ENCODE results near the gene AWAT2. TPM values are rescaled to one million over a fixed set of nuclear protein-coding genes. Genes with fewer than 3 reads are reported as not detected.

The AWAT2 gene
- total and polyA plus RNA-seq, 2 experiments from 2014 or later, result not detected

DNA sequence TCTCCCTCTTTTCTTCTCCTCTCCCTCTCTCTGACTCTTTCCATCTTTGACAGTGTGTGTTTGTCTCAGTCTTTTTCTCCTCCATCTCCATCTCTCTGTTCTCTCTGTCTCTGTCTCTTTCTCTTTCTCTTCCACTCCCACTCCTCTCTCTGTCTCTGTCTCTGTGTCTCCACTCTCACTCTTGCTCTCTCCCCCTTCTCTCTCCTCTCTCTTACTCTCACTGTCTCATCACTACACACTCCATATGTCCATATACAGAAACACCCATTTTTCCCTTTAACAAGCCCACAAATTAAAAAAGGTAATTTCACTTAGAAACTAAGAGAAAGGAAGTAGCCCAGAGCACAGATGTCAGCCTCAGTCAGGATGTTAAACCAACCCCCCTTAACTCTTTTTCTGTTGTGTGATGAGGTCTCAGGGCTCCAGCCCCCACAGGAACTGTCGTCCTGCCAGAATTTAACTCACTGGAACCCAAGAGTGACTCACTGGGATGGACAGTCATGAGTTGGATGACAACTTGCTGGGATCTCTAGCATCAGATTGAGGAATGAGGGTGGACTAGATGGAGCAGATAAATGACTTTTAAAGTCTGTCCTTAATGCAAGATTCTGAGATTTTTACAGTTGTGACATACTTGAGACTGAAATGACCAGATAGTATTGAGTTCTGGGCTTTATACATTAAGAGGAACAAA is 40.0 kb upstream of the AWAT2 start:
- no peaks in the 10 kb centered on the region for H3K79me2 ChIP-seq
- H2AFZ ChIP-seq, result no peak overlapping the region
- 27% methylated on average over 1 of the region's 1 CpG for WGBS (ENCODE audit: low lambda C conversion rate, missing lambda C conversion rate)
- H3K27ac ChIP-seq, result no peak overlapping the region
- no peaks in the 10 kb centered on the region for H3K36me3 ChIP-seq (replicated peaks; ENCODE audit: insufficient read depth, low read depth)
- no peaks in the 10 kb centered on the region for H3K9me3 ChIP-seq (ENCODE audit: low read depth)
- no peak overlapping the region for H3K4me2 ChIP-seq
- no peaks in the 10 kb centered on the region for H4K20me1 ChIP-seq (ENCODE audit: insufficient read depth, poor library complexity, severe bottlenecking)
- no peak for DNase-seq (ENCODE audit: low spot score)
- H3K27me3 ChIP-seq, result no peaks in the 10 kb centered on the region
- H3K9me2 ChIP-seq (replicated peaks; ENCODE audit: insufficient read depth), result no peaks in the 10 kb centered on the region
- peaks cover 3% of the 10 kb centered on the region for H3K4me1 ChIP-seq (ENCODE audit: insufficient read depth)
- H3K4me3 ChIP-seq, result no peak overlapping the region
- TF ChIP-seq EZH2phosphoT487 (IDR thresholded peaks at IDR 0.05; ENCODE audit: low read depth, severe bottlenecking, unreplicated experiment), result no peak
- no peak for TF ChIP-seq EZH2 (IDR thresholded peaks at IDR 0.05; ENCODE audit: borderline replicate concordance)
- TF ChIP-seq, protein P1, sequence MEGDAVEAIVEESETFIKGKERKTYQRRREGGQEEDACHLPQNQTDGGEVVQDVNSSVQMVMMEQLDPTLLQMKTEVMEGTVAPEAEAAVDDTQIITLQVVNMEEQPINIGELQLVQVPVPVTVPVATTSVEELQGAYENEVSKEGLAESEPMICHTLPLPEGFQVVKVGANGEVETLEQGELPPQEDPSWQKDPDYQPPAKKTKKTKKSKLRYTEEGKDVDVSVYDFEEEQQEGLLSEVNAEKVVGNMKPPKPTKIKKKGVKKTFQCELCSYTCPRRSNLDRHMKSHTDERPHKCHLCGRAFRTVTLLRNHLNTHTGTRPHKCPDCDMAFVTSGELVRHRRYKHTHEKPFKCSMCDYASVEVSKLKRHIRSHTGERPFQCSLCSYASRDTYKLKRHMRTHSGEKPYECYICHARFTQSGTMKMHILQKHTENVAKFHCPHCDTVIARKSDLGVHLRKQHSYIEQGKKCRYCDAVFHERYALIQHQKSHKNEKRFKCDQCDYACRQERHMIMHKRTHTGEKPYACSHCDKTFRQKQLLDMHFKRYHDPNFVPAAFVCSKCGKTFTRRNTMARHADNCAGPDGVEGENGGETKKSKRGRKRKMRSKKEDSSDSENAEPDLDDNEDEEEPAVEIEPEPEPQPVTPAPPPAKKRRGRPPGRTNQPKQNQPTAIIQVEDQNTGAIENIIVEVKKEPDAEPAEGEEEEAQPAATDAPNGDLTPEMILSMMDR (IDR thresholded peaks at IDR 0.05; ENCODE audit: poor library complexity), result no peak

DNA sequence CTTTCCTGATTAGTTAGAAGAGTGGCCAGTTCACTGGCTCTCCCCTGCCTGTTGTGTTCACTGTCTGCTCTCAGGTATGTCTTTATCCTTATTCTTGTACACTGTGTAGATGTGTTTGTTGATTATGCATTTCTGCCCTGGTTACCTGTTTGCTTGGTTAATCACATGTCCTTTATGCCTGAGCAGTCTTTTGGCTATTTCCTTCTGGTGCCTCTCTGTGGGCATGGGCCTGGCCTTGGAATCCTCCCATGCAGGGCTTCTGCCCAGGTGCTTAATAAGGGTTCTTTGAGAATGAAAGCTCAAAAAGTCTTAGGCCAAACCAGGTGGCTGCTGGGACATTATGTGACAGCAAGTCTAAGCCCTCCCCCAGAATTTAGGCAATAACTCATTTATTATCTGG is 39.0 kb upstream of the AWAT2 start:
- Histone ChIP-seq H3K9me3 (ENCODE audit: low read depth) (no peaks in the 10 kb centered on the region), H3K36me3 (replicated peaks; ENCODE audit: insufficient read depth, low read depth) (no peaks in the 10 kb centered on the region), H3K4me1 (ENCODE audit: insufficient read depth) (peaks cover 3% of the 10 kb centered on the region), H3K4me2 (no peak overlapping the region), H2AFZ (no peak overlapping the region), H3K79me2 (no peaks in the 10 kb centered on the region), H3K27ac (no peak overlapping the region), H3K4me3 (no peak overlapping the region), H3K27me3 (no peaks in the 10 kb centered on the region), H4K20me1 (ENCODE audit: insufficient read depth, poor library complexity, severe bottlenecking) (no peaks in the 10 kb centered on the region), H3K9me2 (replicated peaks; ENCODE audit: insufficient read depth) (no peaks in the 10 kb centered on the region)
- TF ChIP-seq EZH2phosphoT487 (IDR thresholded peaks at IDR 0.05; ENCODE audit: low read depth, severe bottlenecking, unreplicated experiment) (no peak), EZH2 (IDR thresholded peaks at IDR 0.05; ENCODE audit: borderline replicate concordance) (no peak)
- TF ChIP-seq, protein P1 (IDR thresholded peaks at IDR 0.05; ENCODE audit: poor library complexity), result no peak
- no peak for DNase-seq (ENCODE audit: low spot score)

DNA sequence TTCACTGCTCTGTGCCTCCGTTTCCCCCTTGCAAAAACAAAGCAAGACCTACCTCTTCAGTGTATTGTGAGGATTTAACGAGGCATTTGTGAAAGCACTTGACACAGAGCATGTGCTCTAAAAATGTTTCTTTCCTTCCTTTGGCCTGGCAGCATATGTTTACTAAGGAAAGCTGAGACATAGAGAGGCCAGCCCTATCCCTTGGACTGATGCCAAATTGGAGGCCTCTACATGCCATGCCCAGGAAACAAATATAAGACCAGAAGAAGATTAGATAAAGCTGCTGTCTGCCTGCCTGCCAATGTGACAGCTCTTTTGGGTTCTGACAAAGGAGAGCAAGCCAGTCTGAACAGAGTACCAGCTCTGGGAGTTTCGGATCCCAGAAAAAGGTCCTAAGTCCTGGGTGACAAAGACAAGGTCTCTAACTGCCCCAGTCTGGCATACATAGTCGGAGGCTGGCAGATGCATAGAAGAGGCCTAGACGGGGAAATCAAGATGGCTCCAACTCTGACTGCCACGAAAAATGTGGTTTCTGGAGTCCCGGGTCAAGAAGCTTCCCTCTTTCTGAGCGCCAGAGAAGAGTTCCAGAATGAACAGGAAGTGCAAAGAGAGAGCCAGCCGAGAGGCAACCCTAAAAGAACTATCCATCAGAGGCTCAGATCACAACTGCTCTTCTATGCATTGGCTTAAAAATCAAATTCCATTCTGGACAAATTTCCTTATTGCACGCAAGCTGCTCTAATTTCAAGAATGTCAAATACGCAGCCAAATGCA is 38.3 kb upstream of the AWAT2 start:
- Histone ChIP-seq H3K4me1 (ENCODE audit: insufficient read depth) (peaks cover 3% of the 10 kb centered on the region), H3K79me2 (no peaks in the 10 kb centered on the region), H4K20me1 (ENCODE audit: insufficient read depth, poor library complexity, severe bottlenecking) (no peaks in the 10 kb centered on the region), H3K4me2 (no peak overlapping the region), H3K27me3 (no peaks in the 10 kb centered on the region), H3K4me3 (no peak overlapping the region), H2AFZ (no peak overlapping the region), H3K9me3 (ENCODE audit: low read depth) (no peaks in the 10 kb centered on the region), H3K9me2 (replicated peaks; ENCODE audit: insufficient read depth) (no peaks in the 10 kb centered on the region), H3K27ac (no peak overlapping the region), H3K36me3 (replicated peaks; ENCODE audit: insufficient read depth, low read depth) (no peaks in the 10 kb centered on the region)
- 63% methylated on average over 11 of the region's 11 CpGs for WGBS (ENCODE audit: low lambda C conversion rate, missing lambda C conversion rate)
- TF ChIP-seq, protein P1 (IDR thresholded peaks at IDR 0.05; ENCODE audit: poor library complexity), result no peak
- TF ChIP-seq EZH2phosphoT487 (IDR thresholded peaks at IDR 0.05; ENCODE audit: low read depth, severe bottlenecking, unreplicated experiment) (no peak), EZH2 (IDR thresholded peaks at IDR 0.05; ENCODE audit: borderline replicate concordance) (no peak)
- DNase-seq (ENCODE audit: low spot score), result peak; percentile 43
